ENCODE data around the gene EEIG2.
"Not testable (repeated sequence)": the region's sequence is repeated elsewhere in the genome, so short reads cannot be mapped to it uniquely, and the experiment has no call there.

Gene EEIG2

GRCh38 chr1:108559215-108560186 lies at the start of gene EEIG2:
TSS of gene EEIG2 (plus strand) at chr1:108560100. CDS start at chr1:108560429, 329 bp downstream.
- peak; percentile 24 for TF ChIP-seq CTCF (conservative IDR thresholded peaks at IDR 0.05; ENCODE audit: control insufficient read depth, insufficient read depth, low read depth, low read length)
- H3K4me3 ChIP-seq (ENCODE audit: control insufficient read depth, low read depth, low read length): peak within 1 kb of the TSS; percentile 78
- peak; percentile 87 for DNase-seq (ENCODE audit: low read depth)

- H3K4me3 ChIP-seq (ENCODE audit: control insufficient read depth, low read depth, low read length): no peak overlapping the region
- TF ChIP-seq CTCF (conservative IDR thresholded peaks at IDR 0.05; ENCODE audit: control insufficient read depth, insufficient read depth, low read depth, low read length): no peak
- DNase-seq (ENCODE audit: low read depth): no peak
Observed at GRCh38 chr1:108511764-108512163, 48.1 kb upstream of the EEIG2 start.

- H3K4me3 ChIP-seq (ENCODE audit: control insufficient read depth, low read depth, low read length): no peak overlapping the region
- DNase-seq (ENCODE audit: low read depth): peak; percentile 55
- peak; percentile 92 for TF ChIP-seq CTCF (conservative IDR thresholded peaks at IDR 0.05; ENCODE audit: control insufficient read depth, insufficient read depth, low read depth, low read length)
Observed at GRCh38 chr1:108512239-108513043, 47.5 kb upstream of the EEIG2 start.

GRCh38 chr1:108513044-108513415 lies 46.9 kb upstream of the EEIG2 start:
- TF ChIP-seq CTCF (conservative IDR thresholded peaks at IDR 0.05; ENCODE audit: control insufficient read depth, insufficient read depth, low read depth, low read length): no peak
- H3K4me3 ChIP-seq (ENCODE audit: control insufficient read depth, low read depth, low read length): no peak overlapping the region
- DNase-seq (ENCODE audit: low read depth): no peak

- not testable (repeated sequence) for H3K4me3 ChIP-seq (ENCODE audit: control insufficient read depth, low read depth, low read length); DNase-seq (ENCODE audit: low read depth)
Observed at GRCh38 chr1:108513914-108514313, 46.0 kb upstream of the EEIG2 start.

- DNase-seq (ENCODE audit: low read depth); H3K4me3 ChIP-seq (ENCODE audit: control insufficient read depth, low read depth, low read length): not testable (repeated sequence)
Observed at GRCh38 chr1:108517301-108517897, 42.5 kb upstream of the EEIG2 start.

GRCh38 chr1:108521990-108522393 lies 37.9 kb upstream of the EEIG2 start:
- no peak for DNase-seq (ENCODE audit: low read depth)
- H3K4me3 ChIP-seq (ENCODE audit: control insufficient read depth, low read depth, low read length): no peak overlapping the region
- no peak for TF ChIP-seq CTCF (conservative IDR thresholded peaks at IDR 0.05; ENCODE audit: control insufficient read depth, insufficient read depth, low read depth, low read length)
